Lower leg skin (tissue), 4 donors: ENCODE data around the gene ATF6. TPM values are rescaled to one million over a fixed set of nuclear protein-coding genes. Genes with fewer than 3 reads are reported as not detected.

Experiments used
- DNase-seq, 2 donors: peaks; one replicate each; pipeline ENCODE4 v3.0.0-alpha.2; 2019; ENCODE audit warnings: low spot score in 2 of 2
- H3K4me3 ChIP-seq: fragments of 200-600 bp; sonication (generic); 2 replicates; pipeline ENCODE4 v1.5.1; 2017; ENCODE audit warnings: mild to moderate bottlenecking, low read depth; ENCODE audit not compliant: poor library complexity, severe bottlenecking
- POLR2A ChIP-seq, 2 donors: fragments of 450-650 bp; IDR thresholded peaks; one replicate each; pipeline ENCODE4 v1.6.1; 2016 to 2017; ENCODE audit warnings: antibody characterized with exemption in 2 of 2, mild to moderate bottlenecking in 1 of 2, moderate library complexity in 1 of 2
- WGBS, 2 donors: methylation state at CpG; one replicate each; pipeline ENCODE4 v1.1.5; 2018; 5-methylcytosine and 5-hydroxymethylcytosine counted together
- intact Hi-C: fragments of 100-400 bp; cut with DNase I; formaldehyde crosslinking; loops from one replicate; pipeline ENCODE4 v1.15.0; 2023; ENCODE audit warnings: low total_unique reads
- total RNA-seq, 4 donors: library from RNA; depleted of rRNA; stranded (reverse); fragments of >200 nt; gene quantifications; one replicate each; pipeline ENCODE4 v1.1.0, GENCODE V29; 2016
- TF ChIP-seq, protein P1 (sequence below), 3 donors: fragments of 450-650 bp; IDR thresholded peaks; one replicate each; pipeline ENCODE4 v1.5.1; 2016; ENCODE audit warnings: antibody characterized with exemption in 3 of 3, mild to moderate bottlenecking in 3 of 3, moderate library complexity in 2 of 3

The ATF6 gene
- total RNA-seq, 4 donors from 2014 or later = 28.7 to 33.5 (median 31.2) TPM

DNA sequence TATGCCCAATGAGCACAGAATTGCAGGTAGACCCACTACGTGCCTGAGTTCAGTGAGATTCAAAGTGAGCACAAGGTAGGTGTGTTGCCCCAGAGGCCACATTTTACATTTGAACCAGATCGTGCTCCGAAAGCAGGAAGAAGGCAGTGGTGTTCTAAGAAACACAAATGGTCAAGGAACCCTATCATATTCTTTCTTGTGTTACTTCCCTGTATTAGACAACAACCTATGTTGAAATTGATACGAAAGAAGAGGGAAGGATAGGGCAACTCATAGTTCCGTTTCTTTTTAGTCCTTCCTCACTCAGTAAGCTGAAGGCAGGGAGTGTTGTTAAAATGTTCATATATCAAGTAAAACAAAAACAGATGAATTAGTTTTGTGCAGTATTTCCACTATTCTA lies 223.7 kb downstream of the ATF6 start:
- 88 to 90% methylated on average over 5 of the region's 5 CpGs for WGBS, 2 donors
- DNase-seq = no peak
- intact Hi-C loops = no loop called here

DNA sequence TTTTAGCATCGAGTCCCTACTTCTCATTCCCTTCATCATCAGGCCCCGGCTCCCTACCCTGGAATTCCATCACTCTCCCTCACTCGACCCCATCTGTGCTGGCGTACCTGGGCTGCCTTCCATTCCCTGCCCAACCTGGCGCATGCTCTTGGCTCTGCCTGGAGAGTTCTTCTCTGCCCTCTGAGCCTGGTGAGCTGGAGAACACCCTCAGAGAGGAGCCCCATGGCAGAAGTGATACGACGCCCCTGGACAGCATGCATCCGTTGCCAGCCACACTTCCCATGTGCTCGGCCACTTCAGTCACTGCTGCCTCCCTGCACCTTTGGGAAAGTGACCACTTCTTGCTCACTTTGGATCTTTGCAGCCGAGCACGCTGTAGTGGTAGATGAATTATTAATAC lies 227.5 kb downstream of the ATF6 start:
- TF ChIP-seq, protein P1, sequence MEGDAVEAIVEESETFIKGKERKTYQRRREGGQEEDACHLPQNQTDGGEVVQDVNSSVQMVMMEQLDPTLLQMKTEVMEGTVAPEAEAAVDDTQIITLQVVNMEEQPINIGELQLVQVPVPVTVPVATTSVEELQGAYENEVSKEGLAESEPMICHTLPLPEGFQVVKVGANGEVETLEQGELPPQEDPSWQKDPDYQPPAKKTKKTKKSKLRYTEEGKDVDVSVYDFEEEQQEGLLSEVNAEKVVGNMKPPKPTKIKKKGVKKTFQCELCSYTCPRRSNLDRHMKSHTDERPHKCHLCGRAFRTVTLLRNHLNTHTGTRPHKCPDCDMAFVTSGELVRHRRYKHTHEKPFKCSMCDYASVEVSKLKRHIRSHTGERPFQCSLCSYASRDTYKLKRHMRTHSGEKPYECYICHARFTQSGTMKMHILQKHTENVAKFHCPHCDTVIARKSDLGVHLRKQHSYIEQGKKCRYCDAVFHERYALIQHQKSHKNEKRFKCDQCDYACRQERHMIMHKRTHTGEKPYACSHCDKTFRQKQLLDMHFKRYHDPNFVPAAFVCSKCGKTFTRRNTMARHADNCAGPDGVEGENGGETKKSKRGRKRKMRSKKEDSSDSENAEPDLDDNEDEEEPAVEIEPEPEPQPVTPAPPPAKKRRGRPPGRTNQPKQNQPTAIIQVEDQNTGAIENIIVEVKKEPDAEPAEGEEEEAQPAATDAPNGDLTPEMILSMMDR (IDR thresholded peaks at IDR 0.05) = no peak
- TF ChIP-seq POLR2A (IDR thresholded peaks at IDR 0.05) = no peak
- intact Hi-C loops = no loop called here
- WGBS, 2 donors = 84 to 86% methylated on average over 11 of the region's 11 CpGs
- H3K4me3 ChIP-seq = no peak overlapping the region
- DNase-seq = peak in 1 of 2 donors; percentile 63

More for the DNA sequence above, 223.7 kb downstream of the ATF6 start:
- no peak overlapping the region for H3K4me3 ChIP-seq
- TF ChIP-seq POLR2A (IDR thresholded peaks at IDR 0.05) = no peak
- TF ChIP-seq, protein P1 (IDR thresholded peaks at IDR 0.05) = no peak

DNA sequence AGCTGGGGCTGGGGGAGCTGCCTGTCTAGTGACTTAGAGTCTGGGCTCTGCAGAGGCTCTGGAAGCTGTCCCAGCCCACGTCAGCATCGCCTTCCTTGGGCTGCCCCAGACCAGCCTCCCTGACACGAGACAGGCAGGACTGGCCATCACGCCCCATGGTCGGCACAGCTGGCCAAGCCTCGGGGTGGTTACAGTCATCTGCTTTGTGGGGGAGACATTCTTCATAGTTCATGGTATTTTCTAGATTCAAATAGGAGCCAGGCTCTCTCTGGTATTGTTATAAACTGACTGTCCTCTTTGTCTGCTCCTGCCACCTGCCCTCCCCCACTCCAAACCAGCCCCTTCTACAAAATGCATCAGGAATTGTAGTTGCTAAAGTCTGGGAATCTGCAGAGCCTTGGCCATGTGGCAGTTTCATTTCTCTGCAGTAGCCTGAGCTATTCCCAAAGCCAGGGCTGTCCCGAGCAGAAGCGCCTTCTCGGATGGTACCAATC lies 228.1 kb downstream of the ATF6 start:
- DNase-seq = peak in 1 of 2 donors; percentile 86
- WGBS, 2 donors = 37 to 52% methylated on average over 9 of the region's 9 CpGs
- TF ChIP-seq POLR2A (IDR thresholded peaks at IDR 0.05) = no peak
- TF ChIP-seq, protein P1 (IDR thresholded peaks at IDR 0.05) = no peak
- intact Hi-C loops = no loop called here
- H3K4me3 ChIP-seq = no peak overlapping the region

DNA sequence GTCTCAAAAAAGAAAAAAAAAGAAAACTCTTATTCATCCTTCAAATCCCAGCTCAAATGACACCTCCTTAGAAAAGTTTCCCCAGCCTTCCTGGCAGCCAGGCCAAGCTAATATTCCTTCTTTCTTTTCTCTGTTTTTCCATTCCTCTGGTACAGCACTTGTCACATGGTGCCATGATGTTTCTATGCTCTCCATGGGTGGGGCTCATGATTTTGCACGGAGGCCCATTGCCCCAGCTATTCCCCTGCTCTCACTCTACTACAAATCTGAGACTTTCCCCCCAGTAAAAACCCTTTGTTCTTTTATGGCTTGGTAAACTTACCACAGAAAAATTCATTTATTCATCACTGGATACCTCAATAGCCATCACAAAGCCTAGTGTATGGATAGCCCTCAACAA lies 231.0 kb downstream of the ATF6 start:
- WGBS, 2 donors = 64 to 68% methylated on average over 1 of the region's 1 CpG

DNA sequence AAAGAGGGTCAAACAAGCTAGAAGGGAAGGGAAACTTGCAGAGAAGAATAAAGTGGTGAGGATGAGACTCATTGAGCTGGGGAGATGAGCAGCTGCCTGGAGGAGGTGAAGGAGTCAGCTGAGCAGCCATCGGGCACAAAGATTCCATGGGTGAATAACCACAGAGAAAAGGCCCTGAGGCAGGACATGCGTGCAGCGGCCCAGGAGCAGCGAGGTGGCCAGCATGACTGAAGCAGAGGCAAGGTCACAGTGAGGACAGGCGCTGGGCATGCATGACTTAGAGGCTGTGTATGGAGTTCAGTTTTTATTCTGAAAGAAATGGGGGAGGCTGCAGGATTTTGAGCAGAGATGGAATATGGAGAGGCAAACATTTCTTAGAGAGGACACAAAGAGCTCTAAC lies 232.7 kb downstream of the ATF6 start:
- no peak for TF ChIP-seq POLR2A (IDR thresholded peaks at IDR 0.05)
- TF ChIP-seq, protein P1 (IDR thresholded peaks at IDR 0.05) = no peak
- intact Hi-C loops = no loop called here
- DNase-seq = peak in 1 of 2 donors; percentile 48
- no peak overlapping the region for H3K4me3 ChIP-seq
- WGBS, 2 donors = 75 to 76% methylated on average over 5 of the region's 5 CpGs

More for the DNA sequence above, 231.0 kb downstream of the ATF6 start:
- no peak overlapping the region for H3K4me3 ChIP-seq
- DNase-seq = peak in 1 of 2 donors; percentile 26
- intact Hi-C loops = no loop called here
- TF ChIP-seq POLR2A (IDR thresholded peaks at IDR 0.05) = no peak
- TF ChIP-seq, protein P1 (IDR thresholded peaks at IDR 0.05) = no peak
